Skeletal muscle tissue (tissue), 4 donors: ENCODE data around the gene NOX4. TPM values are rescaled to one million over a fixed set of nuclear protein-coding genes. Genes with fewer than 3 reads are reported as not detected.
"Not testable (repeated sequence)": the region's sequence is repeated elsewhere in the genome, so short reads cannot be mapped to it uniquely, and the experiment has no call there.

ENCODE experiments used
- H3K27ac ChIP-seq: one replicate; pipeline ENCODE4 v1.7.0; 2013; ENCODE audit warnings: mild to moderate bottlenecking, low read depth, low read length, inconsistent platforms
- H3K27me3 ChIP-seq, 3 donors: one replicate each; pipeline ENCODE4 v1.7.0; 2013; ENCODE audit warnings: low read length in 3 of 3; ENCODE audit not compliant: control insufficient read depth in 3 of 3, insufficient read depth in 3 of 3
- H3K36me3 ChIP-seq, 3 donors: one replicate each; pipeline ENCODE4 v1.7.0; 2013; ENCODE audit warnings: low read length in 3 of 3; ENCODE audit not compliant: control insufficient read depth in 3 of 3, insufficient read depth in 3 of 3
- H3K4me1 ChIP-seq, 3 donors: one replicate each; pipeline ENCODE4 v1.7.0; 2013; ENCODE audit warnings: low read length in 3 of 3, mild to moderate bottlenecking in 3 of 3; ENCODE audit not compliant: control insufficient read depth in 3 of 3, insufficient read depth in 3 of 3
- H3K4me3 ChIP-seq, 3 donors: one replicate each; pipeline ENCODE4 v1.7.0; 2013; ENCODE audit warnings: low read length in 3 of 3
- H3K9ac ChIP-seq, 3 donors: one replicate each; pipeline ENCODE4 v1.7.0; 2013; ENCODE audit warnings: low read length in 3 of 3, mild to moderate bottlenecking in 3 of 3, moderate library complexity in 2 of 3, low read depth in 1 of 3
- H3K9me3 ChIP-seq, 3 donors: one replicate each; pipeline ENCODE4 v1.7.0; 2013; ENCODE audit warnings: low read length in 3 of 3; ENCODE audit not compliant: control insufficient read depth in 3 of 3
- total RNA-seq: library from RNA; depleted of rRNA; stranded (reverse); fragments of >200 nt; gene quantifications from one replicate; pipeline ENCODE4 v1.2.3, GENCODE V29; 2014
- donor health status: Osteomylitis.

The NOX4 gene
- total RNA-seq, 1 donor from 2014 or later = 5.2 TPM

GRCh38 chr11:89405629-89406028 lies 85.5 kb downstream of the NOX4 start:
- Histone ChIP-seq H3K4me3 (no peak overlapping the region), H3K27ac (no peak overlapping the region), H3K9me3 (no peaks in the 10 kb centered on the region), H3K4me1 (no peaks in the 10 kb centered on the region), H3K27me3 (no peaks in the 10 kb centered on the region), H3K9ac (no peak overlapping the region), H3K36me3 (no peaks in the 10 kb centered on the region)

- not testable (repeated sequence) for H3K27ac ChIP-seq, H3K36me3 ChIP-seq, H3K27me3 ChIP-seq, H3K4me1 ChIP-seq, H3K9me3 ChIP-seq, H3K9ac ChIP-seq, H3K4me3 ChIP-seq
Measured at GRCh38 chr11:89391654-89392053, 99.5 kb downstream of the NOX4 start.

- H3K4me3 ChIP-seq, H3K36me3 ChIP-seq, H3K27ac ChIP-seq, H3K9ac ChIP-seq, H3K27me3 ChIP-seq, H3K9me3 ChIP-seq, H3K4me1 ChIP-seq: not testable (repeated sequence)
Measured at GRCh38 chr11:89387501-89387900, 103.7 kb downstream of the NOX4 start.

- H3K27ac ChIP-seq, H3K4me1 ChIP-seq, H3K4me3 ChIP-seq, H3K9me3 ChIP-seq, H3K36me3 ChIP-seq, H3K9ac ChIP-seq, H3K27me3 ChIP-seq: not testable (repeated sequence)
Measured at GRCh38 chr11:89382986-89383385, 108.2 kb downstream of the NOX4 start.

- no peaks in the 10 kb centered on the region for H3K27me3 ChIP-seq
- H3K9me3 ChIP-seq = no peaks in the 10 kb centered on the region
- no peaks in the 10 kb centered on the region for H3K4me1 ChIP-seq
- H3K27ac ChIP-seq = peak overlapping the region; percentile 47
- no peak overlapping the region for H3K9ac ChIP-seq
- H3K36me3 ChIP-seq = no peaks in the 10 kb centered on the region
- H3K4me3 ChIP-seq = no peak overlapping the region
Measured at GRCh38 chr11:89381094-89381493, 110.1 kb downstream of the NOX4 start.

GRCh38 chr11:89379976-89380771 lies 111.0 kb downstream of the NOX4 start:
- H3K4me3 ChIP-seq, H3K4me1 ChIP-seq, H3K36me3 ChIP-seq, H3K27me3 ChIP-seq, H3K9ac ChIP-seq, H3K9me3 ChIP-seq: not testable (repeated sequence)
- H3K27ac ChIP-seq = peak overlapping the region; percentile 44

GRCh38 chr11:89378986-89379385 lies 112.2 kb downstream of the NOX4 start:
- H3K4me3 ChIP-seq, H3K27me3 ChIP-seq, H3K4me1 ChIP-seq, H3K9ac ChIP-seq, H3K9me3 ChIP-seq, H3K27ac ChIP-seq, H3K36me3 ChIP-seq: not testable (repeated sequence)

GRCh38 chr11:89369356-89369755 lies 121.8 kb downstream of the NOX4 start:
- H3K4me3 ChIP-seq, H3K36me3 ChIP-seq, H3K27ac ChIP-seq, H3K9me3 ChIP-seq, H3K27me3 ChIP-seq, H3K4me1 ChIP-seq, H3K9ac ChIP-seq: not testable (repeated sequence)

GRCh38 chr11:89364856-89365255 lies 126.3 kb downstream of the NOX4 start:
- not testable (repeated sequence) for H3K27ac ChIP-seq, H3K4me3 ChIP-seq, H3K9me3 ChIP-seq, H3K4me1 ChIP-seq, H3K27me3 ChIP-seq, H3K36me3 ChIP-seq, H3K9ac ChIP-seq

GRCh38 chr11:89361734-89362133 lies 129.4 kb downstream of the NOX4 start:
- Histone ChIP-seq H3K27ac (no peak overlapping the region), H3K27me3 (no peaks in the 10 kb centered on the region), H3K4me1 (no peaks in the 10 kb centered on the region), H3K4me3 (no peak overlapping the region), H3K9ac (no peak overlapping the region), H3K36me3 (no peaks in the 10 kb centered on the region), H3K9me3 (no peaks in the 10 kb centered on the region)
